Mucosa of stomach (tissue), 1 donor: ENCODE results near the gene CYP3A4.
"Not testable (repeated sequence)": the region's sequence is repeated elsewhere in the genome, so short reads cannot be mapped to it uniquely, and the experiment has no call there.

ENCODE experiments used
- H3K27me3 ChIP-seq: one replicate; pipeline ENCODE4 v1.7.0; 2013; ENCODE audit warnings: mild to moderate bottlenecking, low read length; ENCODE audit not compliant: control insufficient read depth, insufficient read depth
- H3K36me3 ChIP-seq: one replicate; pipeline ENCODE4 v1.7.0; 2013; ENCODE audit warnings: low read length; ENCODE audit not compliant: control insufficient read depth, insufficient read depth
- H3K4me1 ChIP-seq: one replicate; pipeline ENCODE4 v1.7.0; 2013; ENCODE audit warnings: mild to moderate bottlenecking, low read length; ENCODE audit not compliant: control insufficient read depth, insufficient read depth
- H3K4me3 ChIP-seq: one replicate; pipeline ENCODE4 v1.7.0; 2013; ENCODE audit warnings: low read length
- H3K9ac ChIP-seq: one replicate; pipeline ENCODE4 v1.7.0; 2013; ENCODE audit warnings: mild to moderate bottlenecking, low read length, moderate library complexity
- H3K9me3 ChIP-seq: one replicate; pipeline ENCODE4 v1.7.0; 2013; ENCODE audit warnings: mild to moderate bottlenecking, low read length, moderate library complexity; ENCODE audit not compliant: control insufficient read depth
- donor health status: Pancreatic carcinoma.

CYP3A4 gene

DNA sequence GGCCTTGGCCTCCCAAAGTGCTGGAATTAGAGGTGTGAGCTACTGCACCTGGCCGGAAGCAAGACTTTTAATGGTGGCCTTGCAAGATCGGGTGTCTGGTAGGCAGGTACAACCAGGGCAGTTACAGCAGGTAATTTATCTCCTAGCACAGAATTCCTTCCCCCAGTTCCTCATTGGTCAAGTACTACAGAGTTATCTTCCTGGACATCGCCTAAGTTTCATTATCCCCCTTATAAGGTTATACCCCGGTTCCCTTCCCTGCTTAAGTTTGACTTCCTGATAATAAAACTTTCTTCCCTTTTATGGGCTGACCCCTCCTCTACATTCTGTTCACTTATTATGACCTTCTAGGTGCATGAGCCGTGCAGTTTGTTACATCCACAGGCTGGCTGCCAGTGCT lies 24.8 kb upstream of the CYP3A4 start:
- Histone ChIP-seq H3K4me3 (no peak overlapping the region), H3K36me3 (no peaks in the 10 kb centered on the region), H3K9me3 (no peaks in the 10 kb centered on the region), H3K27me3 (no peaks in the 10 kb centered on the region), H3K9ac (no peak overlapping the region), H3K4me1 (no peaks in the 10 kb centered on the region)

- Histone ChIP-seq H3K36me3 (no peaks in the 10 kb centered on the region), H3K4me1 (no peaks in the 10 kb centered on the region), H3K9me3 (no peaks in the 10 kb centered on the region), H3K9ac (no peak overlapping the region), H3K4me3 (no peak overlapping the region), H3K27me3 (no peaks in the 10 kb centered on the region)
Measured at GRCh38 chr7:99806839-99807478, 23.0 kb upstream of the CYP3A4 start.

- no peak overlapping the region for H3K9ac ChIP-seq
- H3K27me3 ChIP-seq, result no peaks in the 10 kb centered on the region
- no peaks in the 10 kb centered on the region for H3K4me1 ChIP-seq
- no peaks in the 10 kb centered on the region for H3K9me3 ChIP-seq
- H3K4me3 ChIP-seq, result no peak overlapping the region
- H3K36me3 ChIP-seq, result no peaks in the 10 kb centered on the region
Measured at GRCh38 chr7:99805641-99806040, 21.7 kb upstream of the CYP3A4 start.

DNA sequence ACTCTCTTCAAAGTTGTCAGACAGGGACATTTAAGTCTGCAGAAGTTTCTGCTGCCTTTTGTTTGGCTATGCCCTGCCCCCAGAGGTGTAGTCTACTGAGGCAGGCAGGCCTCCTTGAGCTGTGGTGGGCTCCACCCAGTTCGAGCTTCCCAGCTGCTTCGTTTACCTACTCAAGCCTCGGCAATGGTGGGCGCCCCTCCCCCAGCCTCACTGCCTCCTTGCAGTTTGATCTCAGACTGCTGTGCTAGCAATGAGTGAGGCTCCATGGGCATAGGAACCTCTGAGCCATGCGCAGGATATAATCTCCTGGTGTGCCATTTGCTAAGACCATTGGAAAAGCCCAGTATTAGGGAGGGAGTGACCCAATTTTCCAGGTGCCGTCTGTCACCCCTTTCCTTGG lies 19.1 kb upstream of the CYP3A4 start:
- H3K27me3 ChIP-seq, H3K36me3 ChIP-seq, H3K9ac ChIP-seq, H3K4me1 ChIP-seq, H3K9me3 ChIP-seq, H3K4me3 ChIP-seq: not testable (repeated sequence)

- H3K36me3 ChIP-seq, result not testable (repeated sequence)
Measured at GRCh38 chr7:99801407-99801806, 17.4 kb upstream of the CYP3A4 start.

GRCh38 chr7:99798972-99799371 lies 15.0 kb upstream of the CYP3A4 start:
- Histone ChIP-seq H3K4me1 (peaks cover 4% of the 10 kb centered on the region), H3K4me3 (no peak overlapping the region), H3K9ac (no peak overlapping the region), H3K9me3 (no peaks in the 10 kb centered on the region), H3K36me3 (no peaks in the 10 kb centered on the region), H3K27me3 (no peaks in the 10 kb centered on the region)

More at GRCh38 chr7:99801407-99801806, 17.4 kb upstream of the CYP3A4 start:
- not testable (repeated sequence) for H3K9me3 ChIP-seq, H3K27me3 ChIP-seq, H3K4me1 ChIP-seq, H3K9ac ChIP-seq, H3K4me3 ChIP-seq

DNA sequence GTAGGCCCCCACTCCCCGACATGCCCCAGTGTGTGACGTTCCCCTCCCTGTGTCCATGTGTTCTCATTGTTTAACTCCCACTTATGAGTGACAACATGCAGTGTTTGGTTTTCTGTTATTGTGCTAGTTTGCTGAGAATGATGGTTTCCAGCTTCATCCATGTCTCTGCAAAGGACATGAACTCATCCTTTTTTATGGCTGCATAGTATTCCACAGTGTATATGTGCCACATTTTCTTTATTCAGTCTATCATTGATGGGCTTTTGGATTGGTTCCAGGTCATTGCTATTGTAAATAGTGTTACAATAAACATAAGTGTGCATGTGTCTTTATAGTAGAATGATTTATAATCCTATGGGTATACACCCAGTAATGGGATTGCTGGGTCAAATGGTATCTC lies 11.9 kb upstream of the CYP3A4 start:
- H3K9ac ChIP-seq, H3K27me3 ChIP-seq, H3K36me3 ChIP-seq, H3K4me1 ChIP-seq, H3K4me3 ChIP-seq, H3K9me3 ChIP-seq: not testable (repeated sequence)

DNA sequence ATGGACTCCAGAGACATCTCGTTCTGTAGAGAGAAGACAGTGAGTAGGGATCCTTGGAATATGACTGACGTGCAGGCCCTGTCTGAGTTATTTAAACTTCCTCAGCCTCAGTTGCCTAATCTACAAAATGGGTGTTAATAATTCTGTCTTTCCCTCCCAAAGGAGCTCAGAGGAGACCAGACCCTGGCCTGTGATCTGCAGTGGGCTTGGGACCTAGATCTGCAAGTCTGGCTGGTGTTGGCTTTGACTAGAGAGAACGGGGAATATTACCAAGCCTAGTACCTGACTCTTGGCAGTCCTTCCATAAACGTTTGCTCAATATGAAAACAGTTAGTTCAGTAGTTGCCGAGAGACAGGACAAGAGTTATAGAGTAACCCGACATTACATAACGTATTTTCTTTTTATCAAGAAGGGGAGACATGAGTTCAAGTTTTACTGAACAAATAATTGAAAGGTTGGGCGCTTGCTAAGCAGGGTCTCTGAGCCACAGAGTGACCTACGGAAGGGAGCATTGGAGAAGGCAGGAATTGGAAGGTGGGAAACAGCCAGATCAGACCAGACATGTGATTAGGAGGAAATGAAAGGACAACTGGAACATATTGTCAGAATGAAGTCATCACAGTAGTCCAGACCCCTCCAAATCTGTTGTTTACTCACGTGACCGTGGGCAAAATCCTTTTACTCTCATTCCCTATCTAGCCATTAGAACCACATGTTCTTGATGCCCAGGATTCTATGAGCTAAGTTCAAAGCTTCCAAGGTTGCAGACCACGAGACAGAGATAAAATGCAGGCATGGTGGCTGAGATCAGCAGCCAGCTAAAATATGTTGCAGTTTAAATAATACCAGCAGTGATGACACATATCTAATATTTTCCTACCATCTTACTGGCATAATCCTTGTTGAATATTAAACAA lies 10.9 kb upstream of the CYP3A4 start:
- no peaks in the 10 kb centered on the region for H3K27me3 ChIP-seq
- no peak overlapping the region for H3K9ac ChIP-seq
- no peaks in the 10 kb centered on the region for H3K36me3 ChIP-seq

GRCh38 chr7:99793443-99793842 lies 9.5 kb upstream of the CYP3A4 start:
- Histone ChIP-seq H3K4me1 (peaks cover 8% of the 10 kb centered on the region), H3K9me3 (no peaks in the 10 kb centered on the region), H3K9ac (no peak overlapping the region), H3K4me3 (no peak overlapping the region), H3K27me3 (no peaks in the 10 kb centered on the region), H3K36me3 (no peaks in the 10 kb centered on the region)

More for the DNA sequence above, 10.9 kb upstream of the CYP3A4 start:
- H3K9me3 ChIP-seq, result no peaks in the 10 kb centered on the region
- peaks cover 8% of the 10 kb centered on the region for H3K4me1 ChIP-seq
- no peak overlapping the region for H3K4me3 ChIP-seq

DNA sequence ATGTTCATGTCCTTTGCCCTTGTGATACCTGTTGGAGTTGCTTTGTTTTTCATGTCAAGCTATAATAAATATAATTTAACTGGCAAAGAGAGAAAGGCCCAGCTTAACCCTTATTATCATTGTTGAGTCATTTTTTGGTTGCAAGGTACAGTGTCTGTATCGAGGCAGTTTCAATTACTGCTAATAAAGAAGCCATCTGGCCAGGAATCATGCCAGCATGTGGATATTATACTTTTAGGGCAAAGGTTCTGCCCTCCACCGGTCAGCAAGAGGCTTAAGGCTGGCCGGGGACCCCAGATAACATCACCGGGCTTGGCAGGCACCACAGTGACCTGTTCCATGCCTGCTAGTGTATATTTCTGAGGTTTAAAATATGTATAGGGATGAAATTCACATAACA lies 9.0 kb upstream of the CYP3A4 start:
- H3K27me3 ChIP-seq, result no peaks in the 10 kb centered on the region
- H3K4me3 ChIP-seq, result no peak overlapping the region
- H3K9me3 ChIP-seq, result no peaks in the 10 kb centered on the region
- H3K4me1 ChIP-seq, result peaks cover 8% of the 10 kb centered on the region
- H3K9ac ChIP-seq, result no peak overlapping the region
- no peaks in the 10 kb centered on the region for H3K36me3 ChIP-seq

GRCh38 chr7:99791667-99792369 lies 7.8 kb upstream of the CYP3A4 start:
- Histone ChIP-seq H3K4me3 (no peak overlapping the region), H3K36me3 (no peaks in the 10 kb centered on the region), H3K9me3 (no peaks in the 10 kb centered on the region), H3K4me1 (peaks cover 18% of the 10 kb centered on the region), H3K9ac (no peak overlapping the region), H3K27me3 (no peaks in the 10 kb centered on the region)

DNA sequence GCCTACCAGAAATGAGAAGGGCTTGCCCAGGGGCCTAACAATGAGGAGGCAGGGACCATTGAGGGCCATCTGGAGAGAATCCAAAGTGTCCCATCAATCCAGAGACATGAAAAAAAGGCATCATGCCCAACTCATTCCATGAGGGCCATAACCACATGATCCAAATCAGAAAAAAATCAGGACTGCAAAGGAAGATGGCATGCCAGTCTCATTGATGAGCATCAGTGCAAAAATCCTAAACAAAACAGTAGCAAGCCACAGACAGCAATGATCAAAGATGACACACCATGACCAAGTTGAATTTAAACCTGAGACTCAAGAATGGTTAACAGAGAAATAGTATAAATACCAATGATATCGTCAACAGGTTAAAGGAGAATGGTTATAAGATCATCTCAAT lies 7.0 kb upstream of the CYP3A4 start:
- no peak overlapping the region for H3K4me3 ChIP-seq

More for the DNA sequence above, 7.0 kb upstream of the CYP3A4 start:
- no peaks in the 10 kb centered on the region for H3K36me3 ChIP-seq
- H3K9me3 ChIP-seq, result no peaks in the 10 kb centered on the region
- H3K4me1 ChIP-seq, result peaks cover 26% of the 10 kb centered on the region
- no peak overlapping the region for H3K9ac ChIP-seq
- H3K27me3 ChIP-seq, result no peaks in the 10 kb centered on the region
